CD4-positive, alpha-beta T cell treated with Interleukin-12 subunit alpha and Interleukin-12 subunit beta, for 1 hour (primary cell): ENCODE results near the gene MMP25.
A peak's percentile ranks its signal among the peaks of the same experiment; 100 is the strongest.
"Not testable (repeated sequence)": the region's sequence is repeated elsewhere in the genome, so short reads cannot be mapped to it uniquely, and the experiment has no call there.

Experiments used
- DNase-seq: peaks from one replicate; pipeline ENCODE4 v3.0.0-alpha.2; 2020

MMP25 gene

GRCh38 chr16:3074860-3075522 lies 28.6 kb downstream of the MMP25 start:
- peak; percentile 88 for DNase-seq

- no peak for DNase-seq
Observed at GRCh38 chr16:3075523-3075915, 29.2 kb downstream of the MMP25 start.

GRCh38 chr16:3075946-3076345 lies 29.6 kb downstream of the MMP25 start:
- DNase-seq, result not testable (repeated sequence)

GRCh38 chr16:3076577-3076976 lies 30.2 kb downstream of the MMP25 start:
- no peak for DNase-seq

- no peak for DNase-seq
Observed at GRCh38 chr16:3080024-3080423, 33.7 kb downstream of the MMP25 start.

- not testable (repeated sequence) for DNase-seq
Observed at GRCh38 chr16:3081957-3082356, 35.6 kb downstream of the MMP25 start.

- DNase-seq, result not testable (repeated sequence)
Observed at GRCh38 chr16:3083408-3083807, 37.0 kb downstream of the MMP25 start.

- no peak for DNase-seq
Observed at GRCh38 chr16:3084491-3084890, 38.1 kb downstream of the MMP25 start.

GRCh38 chr16:3084969-3085670 lies 38.8 kb downstream of the MMP25 start:
- no peak for DNase-seq

- no peak for DNase-seq
Observed at GRCh38 chr16:3085868-3086595, 39.7 kb downstream of the MMP25 start.

- DNase-seq, result no peak
Observed at GRCh38 chr16:3086596-3087242, 40.4 kb downstream of the MMP25 start.

GRCh38 chr16:3087243-3088235 lies 41.2 kb downstream of the MMP25 start:
- DNase-seq, result no peak

- no peak for DNase-seq
Observed at GRCh38 chr16:3088450-3088849, 42.1 kb downstream of the MMP25 start.

- no peak for DNase-seq
Observed at GRCh38 chr16:3088925-3089716, 42.8 kb downstream of the MMP25 start.

GRCh38 chr16:3089717-3090592 lies 43.6 kb downstream of the MMP25 start:
- no peak for DNase-seq

GRCh38 chr16:3091551-3091950 lies 45.2 kb downstream of the MMP25 start:
- no peak for DNase-seq

- DNase-seq, result no peak
Observed at GRCh38 chr16:3092501-3092941, 46.2 kb downstream of the MMP25 start.

- peak; percentile 77 for DNase-seq
Observed at GRCh38 chr16:3094289-3095027, 48.1 kb downstream of the MMP25 start.

- DNase-seq, result peak; percentile 83
Observed at GRCh38 chr16:3095869-3096268, 49.5 kb downstream of the MMP25 start.
